ENCODE results near the gene NOD2.

Gene NOD2

GRCh38 chr16:50743581-50744225 lies 50.3 kb downstream of the NOD2 start:
- DNase-seq, result no peak

DNA sequence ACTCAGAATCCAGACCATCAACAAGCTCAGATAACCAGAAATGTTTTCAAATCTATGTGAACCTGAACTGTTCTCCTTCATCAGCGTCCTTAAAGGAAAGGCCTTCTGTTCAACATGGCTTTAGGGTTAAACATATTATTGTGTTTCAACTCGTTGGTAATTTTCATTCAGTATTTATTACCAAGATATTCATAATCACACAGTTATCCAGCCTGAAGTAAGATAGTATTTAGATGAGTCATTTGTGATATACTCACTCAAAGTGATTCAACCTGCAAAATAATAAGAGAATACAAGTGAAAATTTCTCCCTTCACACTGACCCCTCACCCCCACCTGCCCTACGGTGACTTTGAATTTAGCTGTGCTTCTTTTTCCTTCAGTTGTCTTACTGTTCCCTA lies 51.5 kb downstream of the NOD2 start:
- DNase-seq, result no peak

DNA sequence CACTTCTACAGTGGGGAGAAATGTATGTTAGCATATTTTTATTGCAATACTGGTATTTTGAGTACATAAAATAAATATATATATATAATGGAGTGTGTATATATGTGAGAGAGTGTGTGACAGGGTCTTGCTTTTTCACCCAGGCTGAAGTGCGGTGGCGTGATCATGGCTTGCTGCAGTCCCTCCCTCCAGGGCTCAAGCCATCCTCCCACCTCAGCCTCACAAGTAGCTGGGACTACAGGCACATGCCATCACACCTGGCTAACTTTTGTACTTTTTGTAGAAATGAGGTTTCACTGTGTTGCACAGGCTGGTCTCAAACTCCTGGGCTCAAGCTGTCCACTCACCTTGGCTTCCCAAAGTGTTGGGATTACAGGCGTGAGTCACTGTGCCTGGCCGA lies 52.5 kb downstream of the NOD2 start:
- no peak for DNase-seq

DNA sequence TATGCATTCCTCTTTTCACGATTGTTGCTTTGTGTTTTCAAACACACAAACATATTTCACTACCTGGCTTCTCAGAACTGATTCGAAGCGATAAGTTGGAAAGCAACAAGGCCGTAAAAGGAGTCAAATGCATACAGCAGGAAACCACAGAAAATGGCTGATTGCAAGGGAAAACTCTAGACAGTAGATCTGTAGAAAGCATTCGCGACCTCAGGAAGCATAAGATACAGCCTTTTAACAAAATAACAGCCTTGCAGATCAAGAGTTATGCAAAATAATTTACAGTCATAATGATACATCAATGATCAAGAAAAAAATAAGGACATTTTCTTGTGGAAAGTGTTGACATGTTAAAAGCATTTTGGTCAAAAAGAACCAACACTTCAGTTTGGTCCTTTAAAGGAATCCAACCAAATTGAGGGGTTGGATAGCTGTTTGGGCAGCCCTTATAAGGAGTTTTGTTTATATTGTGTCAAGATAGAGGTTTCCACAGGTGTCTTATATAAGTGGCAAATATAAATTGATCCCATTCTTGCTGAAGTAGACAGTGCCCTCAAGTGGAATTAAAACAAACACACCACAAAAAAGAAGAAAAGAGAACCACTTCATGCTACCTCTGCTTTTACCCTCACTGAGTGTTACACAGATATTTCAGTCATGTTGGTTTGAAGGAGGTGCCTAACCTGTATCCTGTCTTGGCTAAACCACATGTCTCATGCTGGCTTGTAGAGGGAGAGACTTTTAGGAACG lies 54.0 kb downstream of the NOD2 start:
- DNase-seq, result peak; percentile 54

DNA sequence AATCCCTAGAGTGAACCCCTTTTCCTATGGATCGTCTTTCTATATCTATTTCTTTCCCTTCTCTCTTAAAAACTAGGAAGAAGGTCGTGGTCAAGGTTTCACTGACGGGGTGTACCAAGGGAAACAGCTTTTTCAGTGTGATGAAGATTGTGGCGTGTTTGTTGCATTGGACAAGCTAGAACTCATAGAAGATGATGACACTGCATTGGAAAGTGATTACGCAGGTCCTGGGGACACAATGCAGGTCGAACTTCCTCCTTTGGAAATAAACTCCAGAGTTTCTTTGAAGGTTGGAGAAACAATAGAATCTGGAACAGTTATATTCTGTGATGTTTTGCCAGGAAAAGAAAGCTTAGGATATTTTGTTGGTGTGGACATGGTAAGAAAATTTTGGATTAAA lies 58.1 kb downstream of the NOD2 start:
- no peak for DNase-seq

DNA sequence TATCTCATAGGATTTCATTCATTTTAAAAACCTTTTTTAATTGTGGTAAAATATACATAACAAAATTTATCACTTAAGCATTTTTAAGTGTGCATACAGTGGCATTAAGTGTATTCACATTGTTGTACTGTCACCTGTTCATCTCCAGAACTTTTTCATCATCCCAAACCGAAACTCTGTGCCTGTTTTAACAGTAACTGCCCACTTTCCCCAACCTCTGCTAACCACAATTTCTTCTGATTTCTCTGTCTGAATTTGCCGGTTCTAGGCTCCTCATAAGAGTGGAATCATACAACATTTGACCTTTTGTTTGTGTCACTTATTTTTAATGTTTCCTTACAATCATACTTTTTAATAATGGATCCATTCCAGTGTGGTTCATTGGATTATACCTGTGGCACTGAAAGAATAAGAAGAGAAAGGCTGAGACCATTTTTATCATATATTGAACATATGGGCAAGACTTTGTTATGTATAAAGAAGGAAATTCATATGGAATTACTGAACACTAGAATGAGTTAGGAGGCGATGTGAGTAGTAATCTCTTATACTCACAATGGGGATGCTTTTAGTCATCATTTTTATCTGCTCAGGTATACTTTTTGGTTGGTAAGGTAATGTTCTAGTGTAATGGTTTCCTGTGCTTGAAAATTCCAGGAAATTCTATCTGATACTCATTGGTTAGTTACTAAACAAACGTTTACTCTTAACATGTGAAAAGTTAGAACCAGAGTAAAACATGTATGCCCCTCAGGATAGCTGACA lies 59.2 kb downstream of the NOD2 start:
- DNase-seq, result no peak

GRCh38 chr16:50756473-50756872 lies 63.1 kb downstream of the NOD2 start:
- DNase-seq, result no peak

GRCh38 chr16:50761267-50761666 lies 67.9 kb downstream of the NOD2 start:
- DNase-seq, result no peak

DNA sequence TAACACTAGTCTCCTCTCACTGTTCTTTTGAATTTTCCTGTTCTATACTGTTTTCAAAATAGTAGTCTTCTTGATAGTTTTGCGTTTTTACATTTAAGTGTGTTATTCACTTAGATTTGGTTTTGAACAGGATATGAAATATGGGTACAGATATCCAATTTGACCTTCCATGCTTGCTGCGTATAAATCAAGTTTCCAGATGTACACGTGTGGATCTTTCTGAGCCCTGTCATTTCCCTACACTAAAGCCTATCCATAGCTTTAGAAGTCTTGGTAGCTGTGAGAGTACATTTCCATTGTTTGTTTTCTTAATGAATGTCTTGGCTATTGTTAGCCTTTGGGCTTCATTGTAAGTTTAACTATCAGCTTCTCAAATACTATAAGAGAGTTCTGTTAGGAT lies 68.8 kb downstream of the NOD2 start:
- DNase-seq, result no peak

DNA sequence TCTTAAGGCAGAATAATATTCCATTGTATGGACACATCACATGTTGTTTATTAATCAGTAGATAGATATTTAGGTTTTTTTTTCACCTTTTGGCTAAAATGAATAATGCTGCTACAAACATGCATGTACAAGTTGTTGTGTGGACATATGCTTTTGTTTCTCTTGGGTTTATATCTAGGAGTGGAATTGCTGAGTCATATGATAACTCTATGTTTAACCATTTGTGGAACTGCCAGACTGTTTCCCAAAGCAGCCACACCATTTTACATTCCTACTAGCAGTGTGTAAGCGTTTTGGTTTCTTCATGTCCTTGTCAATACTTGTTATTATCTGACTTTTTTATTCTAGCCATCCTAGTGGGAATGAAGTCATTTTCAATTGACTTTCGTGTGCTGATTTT lies 69.8 kb downstream of the NOD2 start:
- no peak for DNase-seq

GRCh38 chr16:50765260-50765659 lies 71.9 kb downstream of the NOD2 start:
- DNase-seq, result no peak

GRCh38 chr16:50765861-50766260 lies 72.5 kb downstream of the NOD2 start:
- no peak for DNase-seq

DNA sequence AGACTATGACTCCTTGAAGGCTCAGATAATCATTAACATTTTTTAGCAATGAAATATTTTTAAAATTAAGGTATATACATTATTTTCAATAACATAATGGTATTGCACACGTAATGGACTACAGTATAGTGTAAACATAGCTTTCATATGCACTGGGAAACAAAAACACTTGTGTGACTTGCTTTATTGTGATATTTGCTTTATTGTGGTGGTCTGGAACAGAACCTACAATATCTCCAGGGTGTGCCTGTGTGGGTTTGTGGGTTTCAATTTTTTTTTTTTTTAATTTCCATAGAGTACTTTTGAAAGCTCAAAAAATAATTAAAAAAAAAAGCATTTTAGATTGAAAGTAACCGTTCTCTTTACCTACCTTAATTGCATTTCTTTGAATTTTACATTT lies 73.8 kb downstream of the NOD2 start:
- DNase-seq, result no peak

DNA sequence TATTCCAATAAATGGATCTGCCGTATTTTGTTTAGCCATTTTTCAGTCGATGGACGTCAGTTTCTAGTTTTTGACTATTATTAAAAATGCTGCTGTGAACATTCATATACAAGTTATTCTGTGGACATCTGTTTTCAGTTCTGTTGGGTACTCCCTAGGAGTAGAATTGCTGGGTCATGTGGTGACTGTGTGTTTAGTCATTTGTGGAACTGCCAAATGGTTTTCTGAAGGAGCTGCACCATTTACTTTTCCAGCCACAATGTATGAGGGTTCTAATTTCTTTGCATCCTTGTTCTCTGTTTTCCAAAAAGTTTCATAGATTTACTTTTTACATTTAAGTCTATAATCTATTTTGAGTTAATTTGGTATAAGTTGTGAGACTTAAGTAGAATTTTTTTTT lies 78.0 kb downstream of the NOD2 start:
- DNase-seq, result no peak

DNA sequence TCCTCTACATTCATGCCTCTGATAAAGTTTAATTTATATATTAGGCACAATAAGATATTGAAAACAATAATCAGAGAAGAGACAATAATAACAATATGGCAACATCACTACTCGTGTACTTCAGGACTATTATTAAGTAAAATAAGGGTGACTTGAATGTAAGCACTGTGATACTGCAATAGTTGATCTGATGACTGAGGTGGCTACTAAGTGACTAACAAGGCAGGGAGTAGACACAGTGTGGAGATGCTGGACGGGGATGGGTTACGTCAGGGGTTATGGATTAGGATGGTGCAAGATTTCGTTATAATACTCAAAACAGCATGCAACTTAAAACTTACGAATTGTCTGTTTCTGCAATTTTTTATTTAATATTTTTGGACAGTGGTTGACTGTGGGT lies 81.0 kb downstream of the NOD2 start:
- DNase-seq, result no peak

- no peak for DNase-seq
Observed at GRCh38 chr16:50774960-50775359, 81.6 kb downstream of the NOD2 start.

- no peak for DNase-seq
Observed at GRCh38 chr16:50776037-50776436, 82.6 kb downstream of the NOD2 start.

DNA sequence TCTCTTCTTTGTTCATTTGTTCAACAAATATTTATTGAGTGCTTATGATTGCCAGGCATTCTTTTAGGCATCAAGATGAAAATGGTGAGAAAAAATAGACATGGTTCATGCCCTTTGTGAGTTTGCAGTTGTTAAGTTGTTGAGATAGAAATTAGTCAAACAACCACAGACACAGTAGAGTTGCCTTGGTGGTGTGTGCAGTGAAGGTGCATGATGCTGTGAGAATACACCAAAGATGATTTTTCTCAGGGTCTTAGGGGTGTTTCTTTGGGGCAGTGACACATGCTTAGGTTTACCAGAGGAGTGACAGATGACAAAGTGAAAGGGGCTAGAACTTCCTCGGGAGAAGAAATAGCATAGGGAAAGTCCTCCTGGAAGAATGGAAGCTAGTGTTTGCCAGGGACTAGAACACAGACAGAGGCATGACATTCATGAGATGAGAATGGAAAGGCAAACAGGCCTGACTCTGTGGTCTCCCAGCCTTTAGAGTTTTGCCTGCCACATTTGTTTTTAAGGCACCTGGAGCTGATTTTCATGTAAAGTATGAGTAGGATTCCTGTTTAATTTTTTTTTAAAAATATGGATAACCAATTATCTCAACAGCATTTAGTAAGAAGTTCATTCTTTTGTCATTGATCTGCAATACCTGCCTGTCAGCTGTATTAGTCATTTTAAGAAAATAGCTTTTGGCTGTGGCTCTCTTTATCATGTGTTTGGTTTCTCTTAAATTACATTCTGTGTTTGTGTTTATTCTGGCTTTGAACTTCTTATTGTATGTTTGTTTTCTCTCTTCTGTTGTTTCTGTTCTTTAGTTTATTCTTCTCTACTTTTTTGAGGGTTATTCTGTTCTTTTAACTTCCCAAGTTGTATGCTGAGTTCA lies 85.1 kb downstream of the NOD2 start:
- DNase-seq, result no peak

- no peak for DNase-seq
Observed at GRCh38 chr16:50781043-50781442, 87.6 kb downstream of the NOD2 start.

DNA sequence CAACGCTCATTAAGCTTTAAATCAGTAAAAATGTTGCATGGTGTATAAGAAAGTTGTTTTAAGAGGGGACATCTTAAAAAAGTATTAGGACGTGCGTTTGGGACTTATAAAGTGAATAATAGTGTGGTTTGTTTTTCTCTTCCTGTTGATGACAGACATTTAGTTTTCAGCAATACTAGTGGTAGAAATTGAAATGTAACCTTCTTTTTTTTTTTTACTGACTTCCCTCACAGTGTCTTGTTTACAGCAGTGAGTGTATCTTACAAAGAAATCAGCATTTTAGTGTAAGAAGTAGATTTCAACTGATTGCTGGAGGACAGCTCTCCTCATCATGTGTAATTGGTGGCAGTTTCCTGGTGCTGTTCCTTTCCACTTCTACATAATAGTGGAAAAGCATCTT lies 88.1 kb downstream of the NOD2 start:
- DNase-seq, result no peak

Measured in KG1 (cell line).